GM23338 (cell line): ENCODE results near the gene AP3B2. TPM values are rescaled to one million over a fixed set of nuclear protein-coding genes. Genes with fewer than 3 reads are reported as not detected.

Experiments used
- ATAC-seq: fragments of 200-7000 bp; cut with Tn5 transposase; 3 replicates; pipeline ENCODE4 v1.9.1; 2020
- DNase-seq: peaks from one replicate; pipeline ENCODE4 v3.0.0-alpha.2; 2015; ENCODE audit warnings: low spot score
- H2AFZ ChIP-seq: fragments of 200-600 bp; sonication (generic); 2 replicates; pipeline ENCODE4 v1.8.0; 2016; ENCODE audit warnings: antibody characterized with exemption, mild to moderate bottlenecking, moderate library complexity
- H3F3A ChIP-seq: fragments of 200-600 bp; sonication (generic); replicated peaks from 2 replicates; pipeline ENCODE4 v1.8.0; 2017; ENCODE audit warnings: antibody characterized with exemption, mixed run types, low read depth
- H3K27ac ChIP-seq: fragments of 200-600 bp; sonication (generic); 2 replicates; pipeline ENCODE4 v1.6.1; 2016; ENCODE audit warnings: low read depth
- H3K27me3 ChIP-seq: fragments of 200-600 bp; sonication (generic); 2 replicates; pipeline ENCODE4 v1.8.0; 2016; ENCODE audit warnings: mild to moderate bottlenecking, mixed run types, moderate library complexity; ENCODE audit not compliant: insufficient read depth
- H3K36me3 ChIP-seq: fragments of 200-600 bp; sonication (generic); 2 replicates; pipeline ENCODE4 v1.8.0; 2016; ENCODE audit warnings: mild to moderate bottlenecking; ENCODE audit not compliant: insufficient read depth
- H3K4me1 ChIP-seq: fragments of 200-600 bp; sonication (generic); 2 replicates; pipeline ENCODE4 v1.8.0; 2016; ENCODE audit warnings: mild to moderate bottlenecking, moderate library complexity; ENCODE audit not compliant: insufficient read depth
- H3K4me2 ChIP-seq: fragments of 200-600 bp; sonication (generic); 2 replicates; pipeline ENCODE4 v1.7.1; 2017; ENCODE audit warnings: mixed run types
- H3K4me3 ChIP-seq: fragments of 200-600 bp; sonication (generic); 2 replicates; pipeline ENCODE4 v1.6.1; 2016; ENCODE audit warnings: mixed run types
- H3K79me2 ChIP-seq: fragments of 200-600 bp; sonication (generic); replicated peaks from 2 replicates; pipeline ENCODE4 v1.8.0; 2017; ENCODE audit warnings: mild to moderate bottlenecking; ENCODE audit not compliant: insufficient read depth
- H3K9me2 ChIP-seq: fragments of 200-600 bp; sonication (generic); 2 replicates; pipeline ENCODE4 v1.8.0; 2017; ENCODE audit not compliant: insufficient read depth
- H4K20me1 ChIP-seq: fragments of 200-600 bp; sonication (generic); replicated peaks from 2 replicates; pipeline ENCODE4 v1.8.0; 2017; ENCODE audit warnings: mild to moderate bottlenecking; ENCODE audit not compliant: insufficient read depth
- H3K27ac Mint-ChIP-seq: 2 replicates; pipeline ENCODE4 v1.8.0; 2020; ENCODE audit warnings: inconsistent platforms, mild to moderate bottlenecking, moderate library complexity, mixed read lengths
- H3K27me3 Mint-ChIP-seq: 3 replicates; pipeline ENCODE4 v1.8.0; 2022; ENCODE audit warnings: low read depth, mild to moderate bottlenecking, moderate library complexity, mixed read lengths, inconsistent platforms; ENCODE audit not compliant: insufficient read depth, poor library complexity
- H3K36me3 Mint-ChIP-seq: 3 replicates; pipeline ENCODE4 v1.8.0; 2021; ENCODE audit warnings: low read depth, mild to moderate bottlenecking, inconsistent platforms, moderate library complexity, mixed read lengths
- H3K4me1 Mint-ChIP-seq: 3 replicates; pipeline ENCODE4 v1.8.0; 2020; ENCODE audit warnings: mild to moderate bottlenecking, inconsistent platforms, mixed read lengths
- H3K4me3 Mint-ChIP-seq: 3 replicates; pipeline ENCODE4 v1.8.0; 2021; ENCODE audit warnings: moderate library complexity, mild to moderate bottlenecking, inconsistent platforms, mixed read lengths
- H3K9me3 Mint-ChIP-seq: 3 replicates; pipeline ENCODE4 v1.8.0; 2020; ENCODE audit warnings: moderate library complexity, mild to moderate bottlenecking, inconsistent platforms, mixed read lengths
- EZH2 ChIP-seq: fragments of 200-600 bp; sonication (generic); IDR thresholded peaks from one replicate; pipeline ENCODE4 v1.8.0; 2017; ENCODE audit warnings: antibody characterized with exemption, mild to moderate bottlenecking, low read depth; ENCODE audit not compliant: unreplicated experiment
- EZH2phosphoT487 ChIP-seq: fragments of 200-600 bp; sonication (generic); IDR thresholded peaks from one replicate; pipeline ENCODE4 v1.8.1; 2018; ENCODE audit warnings: antibody characterized with exemption; ENCODE audit not compliant: unreplicated experiment
- JUNB ChIP-seq: IDR thresholded peaks from one replicate; pipeline ENCODE4 v1.6.1; 2016; ENCODE audit warnings: antibody characterized with exemption; ENCODE audit not compliant: unreplicated experiment
- POLR2AphosphoS5 ChIP-seq: IDR thresholded peaks from 2 replicates; pipeline ENCODE4 v1.6.1; 2016; ENCODE audit warnings: antibody characterized with exemption, low read depth
- STAT1 ChIP-seq: IDR thresholded peaks from one replicate; pipeline ENCODE4 v1.6.1; 2016; ENCODE audit warnings: antibody characterized with exemption; ENCODE audit not compliant: unreplicated experiment
- ZNF331 ChIP-seq: fragments of 250-450 bp; sonication (Bioruptor Pico); IDR thresholded peaks from 2 replicates; pipeline ENCODE4 v1.5.0; 2020; ENCODE audit warnings: low read depth, mild to moderate bottlenecking, moderate library complexity
- ZNF462 ChIP-seq: fragments of 250-450 bp; sonication (Bioruptor Pico); IDR thresholded peaks from 2 replicates; pipeline ENCODE4 v1.5.0; 2020; ENCODE audit warnings: mild to moderate bottlenecking, moderate library complexity
- polyA plus RNA-seq: library from polyadenylated mRNA; unstranded; fragments of >200 nt; fragmentation: Nextera tagmentation; extraction: Ambion mirVana; gene quantifications from 2 replicates; pipeline ENCODE4 v1.2.1, GENCODE V29; 2016
- total RNA-seq: library from RNA; depleted of rRNA; stranded (reverse); fragments of >200 nt; shearing (Covaris generic); gene quantifications from 2 replicates; pipeline ENCODE4 v1.2.3, GENCODE V29; 2014
- TF ChIP-seq, protein P1 (sequence below), 2 experiments: fragments of 200-600 bp in 1 of 2; sonication (generic) in 1 of 2; conservative IDR thresholded peaks; 2 replicates each; pipeline versions ENCODE4 v1.5.1 to v1.6.1; 2016 to 2017; ENCODE audit warnings: antibody characterized with exemption in 2 of 2, low read depth in 2 of 2, mild to moderate bottlenecking in 2 of 2, moderate library complexity in 1 of 2
- TF ChIP-seq, protein P2 (sequence below): IDR thresholded peaks from 2 replicates; pipeline ENCODE4 v1.6.1; 2016; ENCODE audit warnings: antibody characterized with exemption

AP3B2 gene
- total and polyA plus RNA-seq, 2 experiments from 2014 or later: 9.5 to 19.2 TPM

DNA sequence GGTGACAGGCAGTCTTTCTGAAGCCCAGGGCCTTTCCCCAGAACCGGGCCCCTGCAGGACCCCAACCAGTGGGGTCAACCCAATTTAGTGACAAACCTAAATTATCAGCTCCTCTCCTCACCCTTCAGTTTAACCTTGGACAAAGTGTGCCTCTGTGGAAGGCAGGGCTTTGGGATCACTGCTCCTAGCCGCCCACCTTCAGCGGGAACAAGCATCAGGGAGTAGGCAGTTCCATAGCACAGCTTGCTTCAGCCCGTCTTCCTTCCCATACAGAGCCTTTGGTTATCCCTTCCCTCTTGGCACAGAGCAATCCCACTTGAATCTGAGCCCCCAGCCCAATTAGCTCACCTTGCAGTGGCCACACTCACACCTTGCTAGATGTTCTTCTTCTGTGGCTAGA, 5.3 kb upstream of the AP3B2 start:
- peaks cover 6% of the 10 kb centered on the region for H3K4me1 ChIP-seq
- H2AFZ ChIP-seq: no peak overlapping the region
- no peak overlapping the region for H3K4me3 ChIP-seq
- H3K4me1 Mint-ChIP-seq: peaks cover 5% of the 10 kb centered on the region; the same call in 2 of the 3 replicates
- H3K27ac ChIP-seq: no peak overlapping the region
- no peaks in the 10 kb centered on the region for H3F3A ChIP-seq
- no peak for ATAC-seq
- no peak for DNase-seq
- H3K27ac Mint-ChIP-seq: no peak overlapping the region
- peaks cover 8% of the 10 kb centered on the region; the same call in 1 of the 3 replicates for H3K36me3 Mint-ChIP-seq
- peaks cover 9% of the 10 kb centered on the region for H3K27me3 ChIP-seq
- TF ChIP-seq JUNB (no peak), EZH2 (no peak), STAT1 (no peak), POLR2AphosphoS5 (no peak), ZNF331 (CRISPR knock-in tag) (no peak), ZNF462 (CRISPR knock-in tag) (no peak), EZH2phosphoT487 (no peak)
- TF ChIP-seq, protein P1, sequence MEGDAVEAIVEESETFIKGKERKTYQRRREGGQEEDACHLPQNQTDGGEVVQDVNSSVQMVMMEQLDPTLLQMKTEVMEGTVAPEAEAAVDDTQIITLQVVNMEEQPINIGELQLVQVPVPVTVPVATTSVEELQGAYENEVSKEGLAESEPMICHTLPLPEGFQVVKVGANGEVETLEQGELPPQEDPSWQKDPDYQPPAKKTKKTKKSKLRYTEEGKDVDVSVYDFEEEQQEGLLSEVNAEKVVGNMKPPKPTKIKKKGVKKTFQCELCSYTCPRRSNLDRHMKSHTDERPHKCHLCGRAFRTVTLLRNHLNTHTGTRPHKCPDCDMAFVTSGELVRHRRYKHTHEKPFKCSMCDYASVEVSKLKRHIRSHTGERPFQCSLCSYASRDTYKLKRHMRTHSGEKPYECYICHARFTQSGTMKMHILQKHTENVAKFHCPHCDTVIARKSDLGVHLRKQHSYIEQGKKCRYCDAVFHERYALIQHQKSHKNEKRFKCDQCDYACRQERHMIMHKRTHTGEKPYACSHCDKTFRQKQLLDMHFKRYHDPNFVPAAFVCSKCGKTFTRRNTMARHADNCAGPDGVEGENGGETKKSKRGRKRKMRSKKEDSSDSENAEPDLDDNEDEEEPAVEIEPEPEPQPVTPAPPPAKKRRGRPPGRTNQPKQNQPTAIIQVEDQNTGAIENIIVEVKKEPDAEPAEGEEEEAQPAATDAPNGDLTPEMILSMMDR (conservative IDR thresholded peaks at IDR 0.05; ENCODE audit: low read depth in 2 of 2): no peak
- TF ChIP-seq, protein P2, sequence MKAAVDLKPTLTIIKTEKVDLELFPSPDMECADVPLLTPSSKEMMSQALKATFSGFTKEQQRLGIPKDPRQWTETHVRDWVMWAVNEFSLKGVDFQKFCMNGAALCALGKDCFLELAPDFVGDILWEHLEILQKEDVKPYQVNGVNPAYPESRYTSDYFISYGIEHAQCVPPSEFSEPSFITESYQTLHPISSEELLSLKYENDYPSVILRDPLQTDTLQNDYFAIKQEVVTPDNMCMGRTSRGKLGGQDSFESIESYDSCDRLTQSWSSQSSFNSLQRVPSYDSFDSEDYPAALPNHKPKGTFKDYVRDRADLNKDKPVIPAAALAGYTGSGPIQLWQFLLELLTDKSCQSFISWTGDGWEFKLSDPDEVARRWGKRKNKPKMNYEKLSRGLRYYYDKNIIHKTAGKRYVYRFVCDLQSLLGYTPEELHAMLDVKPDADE: no peak
- H3K9me2 ChIP-seq: 0 out of 2 replicates have a peak, but pooled peaks cover 7% of the 10 kb centered on the region
- H3K9me3 Mint-ChIP-seq: peaks cover 15% of the 10 kb centered on the region
- peaks cover 14% of the 10 kb centered on the region for H3K27me3 Mint-ChIP-seq
- no peaks in the 10 kb centered on the region for H3K79me2 ChIP-seq
- H3K4me3 Mint-ChIP-seq: no peak overlapping the region
- no peaks in the 10 kb centered on the region for H4K20me1 ChIP-seq
- H3K4me2 ChIP-seq: no peak overlapping the region
- H3K36me3 ChIP-seq: no peaks in the 10 kb centered on the region
